GM12872 (cell line): ENCODE results near the gene SUSD5.

Experiments
- TF ChIP-seq, protein P1 (sequence below): IDR thresholded peaks from 3 replicates; pipeline ENCODE4 v1.5.1; 2011; ENCODE audit warnings: low read depth, mild to moderate bottlenecking, low read length, moderate library complexity; ENCODE audit not compliant: insufficient read depth

Gene SUSD5

DNA sequence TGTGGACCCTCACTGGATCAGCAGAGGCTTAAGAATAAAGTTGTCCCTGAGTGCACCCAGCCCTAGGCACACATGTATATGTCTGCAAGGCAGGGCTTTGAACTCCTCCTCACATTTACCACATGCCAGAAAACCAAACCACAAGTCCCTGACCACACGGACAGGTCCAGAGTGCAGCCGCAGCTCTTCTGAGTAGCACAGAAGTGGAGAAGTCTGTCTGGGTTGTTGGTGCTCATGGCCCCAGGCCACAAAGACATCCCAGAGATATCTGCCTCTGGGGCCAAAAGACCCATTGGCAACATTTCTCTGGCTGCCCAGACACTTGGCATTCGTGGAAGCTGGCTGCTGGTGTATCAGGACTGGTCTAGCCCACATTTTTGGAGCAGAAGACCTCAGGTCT is 17.4 kb downstream of the SUSD5 start:
- TF ChIP-seq, protein P1, sequence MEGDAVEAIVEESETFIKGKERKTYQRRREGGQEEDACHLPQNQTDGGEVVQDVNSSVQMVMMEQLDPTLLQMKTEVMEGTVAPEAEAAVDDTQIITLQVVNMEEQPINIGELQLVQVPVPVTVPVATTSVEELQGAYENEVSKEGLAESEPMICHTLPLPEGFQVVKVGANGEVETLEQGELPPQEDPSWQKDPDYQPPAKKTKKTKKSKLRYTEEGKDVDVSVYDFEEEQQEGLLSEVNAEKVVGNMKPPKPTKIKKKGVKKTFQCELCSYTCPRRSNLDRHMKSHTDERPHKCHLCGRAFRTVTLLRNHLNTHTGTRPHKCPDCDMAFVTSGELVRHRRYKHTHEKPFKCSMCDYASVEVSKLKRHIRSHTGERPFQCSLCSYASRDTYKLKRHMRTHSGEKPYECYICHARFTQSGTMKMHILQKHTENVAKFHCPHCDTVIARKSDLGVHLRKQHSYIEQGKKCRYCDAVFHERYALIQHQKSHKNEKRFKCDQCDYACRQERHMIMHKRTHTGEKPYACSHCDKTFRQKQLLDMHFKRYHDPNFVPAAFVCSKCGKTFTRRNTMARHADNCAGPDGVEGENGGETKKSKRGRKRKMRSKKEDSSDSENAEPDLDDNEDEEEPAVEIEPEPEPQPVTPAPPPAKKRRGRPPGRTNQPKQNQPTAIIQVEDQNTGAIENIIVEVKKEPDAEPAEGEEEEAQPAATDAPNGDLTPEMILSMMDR = no peak

DNA sequence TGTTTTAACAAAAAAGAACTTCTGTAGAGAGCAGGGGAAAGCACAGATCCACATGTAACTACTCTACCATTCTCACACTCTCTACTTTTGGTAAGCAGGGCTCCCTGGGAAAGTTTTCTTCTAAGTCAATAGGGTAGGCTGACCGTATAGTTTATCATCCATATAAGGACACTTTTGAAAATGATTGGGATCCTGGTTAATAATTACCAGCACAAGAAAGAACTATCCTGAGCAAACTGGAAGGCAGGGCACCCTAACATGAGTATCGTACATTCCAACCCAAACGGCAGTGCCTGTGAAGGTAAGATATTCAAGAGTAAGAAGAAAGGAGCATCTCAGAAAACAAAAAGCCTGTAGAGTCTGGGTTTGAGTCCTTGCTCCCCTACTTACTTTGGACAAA is 22.1 kb downstream of the SUSD5 start:
- TF ChIP-seq, protein P1 = no peak

DNA sequence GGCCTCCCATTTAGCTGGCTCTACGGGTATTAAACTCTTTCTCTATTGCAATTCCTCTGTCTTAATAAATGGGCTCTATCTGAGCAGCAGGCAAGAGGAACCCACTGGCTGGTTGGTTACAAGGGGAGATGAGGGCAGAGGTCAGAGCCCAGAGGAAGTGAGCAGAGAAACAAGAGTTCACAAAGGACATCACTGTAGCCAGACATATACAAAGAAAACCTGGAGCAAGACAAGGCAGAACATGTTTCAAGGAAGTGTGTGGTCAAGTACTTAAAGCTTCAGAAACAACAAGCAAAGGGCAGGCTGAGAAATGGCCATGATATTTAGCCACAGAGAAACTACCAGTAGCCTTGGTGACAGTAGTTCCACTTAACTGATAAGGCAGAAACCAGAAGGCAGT is 24.3 kb downstream of the SUSD5 start:
- TF ChIP-seq, protein P1 = no peak

DNA sequence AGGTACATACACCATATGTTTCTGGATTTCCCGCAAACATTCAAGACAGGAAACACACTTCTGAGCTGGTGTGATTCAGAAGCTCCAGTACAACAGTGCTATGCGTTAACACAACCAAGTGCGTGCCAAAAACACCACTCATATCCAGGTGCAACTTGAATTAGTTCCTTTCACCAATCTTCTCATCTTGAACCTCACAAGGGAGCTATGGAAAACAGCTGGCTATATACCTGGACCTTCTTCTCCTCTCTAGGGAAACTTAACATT is 31.3 kb downstream of the SUSD5 start:
- TF ChIP-seq, protein P1 = no peak

DNA sequence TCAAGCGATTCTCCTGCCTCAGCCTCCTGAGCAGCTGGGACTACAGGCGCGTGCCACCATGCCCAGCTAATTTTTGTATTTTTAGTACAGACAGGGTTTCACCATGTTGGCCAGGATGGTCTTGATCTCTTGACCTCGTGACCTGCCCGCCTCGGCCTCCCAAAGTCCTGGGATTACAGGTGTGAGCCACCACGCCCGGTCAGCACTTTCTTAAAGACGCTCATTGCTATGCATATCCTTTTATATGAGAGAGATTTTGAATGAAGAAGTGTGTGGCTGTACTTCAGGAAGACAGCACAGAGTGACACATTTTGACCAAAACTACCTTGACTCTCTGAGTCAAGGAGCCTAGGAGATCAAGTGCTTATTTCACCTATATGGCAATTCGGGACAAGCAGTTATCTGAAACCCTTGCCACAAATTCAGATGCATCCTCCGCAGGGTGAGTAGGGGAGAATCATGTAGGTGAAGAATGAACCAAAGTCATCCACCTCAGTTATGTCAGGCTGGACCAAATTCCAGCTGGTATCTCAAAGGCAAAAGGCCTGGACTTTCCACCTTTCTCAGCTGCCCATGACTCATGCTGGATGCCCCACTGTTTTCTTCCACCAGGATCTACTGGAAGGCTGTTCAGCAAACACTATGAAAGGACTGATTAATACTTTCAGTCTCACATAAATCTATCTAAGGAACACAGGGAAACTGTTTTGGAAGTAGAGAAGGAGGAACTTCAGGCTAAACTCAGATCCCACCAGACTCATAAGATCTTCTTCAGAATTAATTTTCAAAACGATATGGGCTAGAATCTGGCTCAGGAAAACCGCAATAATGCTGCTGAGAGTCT is 31.9 kb downstream of the SUSD5 start:
- TF ChIP-seq, protein P1 = no peak

DNA sequence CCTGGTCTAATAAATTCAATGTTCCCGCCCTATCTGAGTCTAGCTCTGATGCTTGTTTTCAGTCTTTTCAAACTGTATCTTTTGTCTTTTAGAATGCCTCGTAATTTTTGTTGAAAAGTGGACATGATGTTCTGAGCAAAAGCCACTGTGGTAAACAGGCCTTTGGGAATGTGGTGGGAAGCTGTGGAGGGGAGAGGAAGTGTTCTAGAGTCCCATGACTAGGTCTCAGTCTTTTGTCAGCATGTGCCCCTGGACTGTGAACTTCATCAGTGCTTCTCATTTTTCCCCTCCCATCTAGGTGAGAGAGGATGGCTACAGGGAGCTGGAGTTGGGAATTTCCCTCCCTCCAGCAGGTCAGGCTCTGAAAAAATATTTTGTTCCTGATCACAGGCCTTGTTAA is 33.7 kb downstream of the SUSD5 start:
- TF ChIP-seq, protein P1 = no peak

DNA sequence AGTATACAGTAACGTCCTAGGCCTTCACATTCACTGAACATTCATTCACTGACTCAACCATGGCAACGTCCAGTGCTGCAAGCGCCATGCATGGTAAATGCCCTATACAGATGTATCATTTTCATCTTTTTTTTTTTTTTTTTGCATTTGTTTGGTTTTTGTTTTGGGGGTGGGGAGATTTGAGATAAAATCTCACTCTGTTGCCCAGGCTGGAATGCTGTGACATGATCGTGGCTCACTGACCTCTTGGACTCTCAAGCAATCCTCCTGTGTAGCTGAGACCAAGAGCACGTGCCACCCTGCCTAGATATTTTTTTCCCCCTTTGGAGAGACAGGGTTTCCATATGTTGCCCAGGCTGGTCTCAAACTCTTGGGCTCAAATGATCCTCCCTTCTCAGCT is 37.4 kb downstream of the SUSD5 start:
- TF ChIP-seq, protein P1 = no peak

DNA sequence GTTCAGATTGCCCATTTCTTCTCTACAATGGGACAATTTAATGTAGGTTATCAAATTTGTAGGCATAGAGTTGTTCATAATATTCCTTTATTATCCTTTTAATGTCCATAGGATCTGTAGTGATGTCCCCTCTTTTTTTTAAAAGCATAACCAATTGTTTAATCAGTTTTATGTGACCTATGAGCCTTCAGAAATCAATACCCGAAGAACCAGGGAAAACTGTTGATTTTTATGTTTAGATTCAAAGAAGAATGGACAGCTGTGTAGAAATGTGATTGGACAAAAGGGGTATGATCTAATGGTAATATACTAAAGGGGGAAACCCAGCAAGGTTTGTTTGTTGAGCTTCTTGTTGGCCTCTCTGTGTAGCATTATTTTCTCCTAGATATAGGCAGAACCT is 39.5 kb downstream of the SUSD5 start:
- TF ChIP-seq, protein P1 = no peak
